A549 (cell line): ENCODE data around the gene ARHGAP12. TPM values are rescaled to one million over a fixed set of nuclear protein-coding genes. Genes with fewer than 3 reads are reported as not detected.

Experiments
- ATAC-seq, 2 experiments: fragments of 200-7000 bp in 1 of 2; fragments of >200 bp in 1 of 2; cut with Nextera tagmentation in 1 of 2; cut with Tn5 transposase in 1 of 2; 3 replicates each; pipeline versions ENCODE4 v1.8.0 to v1.9.1; 2018 to 2020; ENCODE audit warnings: mild to moderate bottlenecking in 1 of 2, moderate library complexity in 1 of 2
- CTCF ChIA-PET: fragments of 300-600 bp; sonication (Branson Sonifier 250); formaldehyde crosslinking; extraction: SDS; loops from one replicate; lab custom pipeline; 2021; ENCODE audit warnings: antibody characterized with exemption, inconsistent platforms; lab: Yijun Ruan, JAX
- POLR2A ChIA-PET: fragments of 350-600 bp; formaldehyde crosslinking; extraction: SDS; loops from one replicate; lab custom pipeline; 2021; ENCODE audit warnings: antibody characterized with exemption, inconsistent platforms; lab: Yijun Ruan, JAX
- DNase-seq, 2 experiments: peaks; one replicate each; pipeline versions ENCODE4 v3.0.0 to v3.0.0-alpha.2; 2011 to 2016; ENCODE audit warnings: low read depth in 1 of 2, low spot score in 1 of 2
- FAIRE-seq: peaks from 2 replicates; lab custom pipeline; 2011; peaks lifted over from hg19 to GRCh38; lab: Jason Lieb, UNC
- H3K27ac ChIP-seq, 2 experiments: fragments of >200 bp; sonication (Bioruptor Twin); formaldehyde crosslinking; 3 replicates each; pipeline ENCODE4 v1.5.1; 2016 to 2017
- H3K4me1 ChIP-seq: fragments of >200 bp; sonication (Bioruptor Twin); formaldehyde crosslinking; 3 replicates; pipeline ENCODE4 v1.6.1; 2016
- H3K4me2 ChIP-seq: fragments of >200 bp; sonication (Bioruptor Twin); formaldehyde crosslinking; 3 replicates; pipeline ENCODE4 v1.6.1; 2016
- H3K4me3 ChIP-seq: fragments of >200 bp; sonication (Bioruptor Twin); formaldehyde crosslinking; 3 replicates; pipeline ENCODE4 v1.5.1; 2016
- H3K9me3 ChIP-seq: fragments of >200 bp; sonication (Bioruptor Twin); formaldehyde crosslinking; 3 replicates; pipeline ENCODE4 v1.6.1; 2016
- BHLHE40 ChIP-seq: IDR thresholded peaks from 2 replicates; pipeline ENCODE4 v1.6.1; 2012; ENCODE audit warnings: low read depth, low read length, inconsistent platforms
- CEBPB ChIP-seq, 2 experiments: fragments of >200 bp in 1 of 2; sonication (Bioruptor Twin) in 1 of 2; formaldehyde crosslinking in 1 of 2; IDR thresholded peaks; 2 replicates each; pipeline ENCODE4 v1.6.1; 2012 to 2016
- ELK1 ChIP-seq: fragments of 150-350 bp; IDR thresholded peaks from 2 replicates; pipeline ENCODE4 v1.6.1; 2014; ENCODE audit warnings: low read depth, mild to moderate bottlenecking, low read length
- FOSL2 ChIP-seq, 2 experiments: fragments of 450-650 bp in 1 of 2; fragments of >200 bp in 1 of 2; sonication (Bioruptor Twin) in 1 of 2; formaldehyde crosslinking; IDR thresholded peaks; 2 replicates each; pipeline versions ENCODE4 v1.5.0 to v1.6.1; 2016 to 2020; ENCODE audit warnings: mild to moderate bottlenecking in 1 of 2, moderate library complexity in 1 of 2
- FOXS1 ChIP-seq: fragments of 250-450 bp; sonication (Bioruptor Pico); IDR thresholded peaks from 2 replicates; pipeline ENCODE4 v1.5.0; 2020; ENCODE audit warnings: mild to moderate bottlenecking, moderate library complexity
- GATA3 ChIP-seq: IDR thresholded peaks from 2 replicates; pipeline ENCODE4 v1.6.1; 2012; ENCODE audit warnings: borderline replicate concordance
- HMGXB4 ChIP-seq: fragments of 250-450 bp; sonication (Bioruptor Pico); IDR thresholded peaks from 2 replicates; pipeline ENCODE4 v1.5.0; 2021; ENCODE audit warnings: mild to moderate bottlenecking, moderate library complexity, borderline replicate concordance
- HOXB13 ChIP-seq: fragments of 250-450 bp; sonication (Bioruptor Pico); IDR thresholded peaks from 2 replicates; pipeline ENCODE4 v1.5.0; 2020; ENCODE audit warnings: low read depth, mild to moderate bottlenecking, moderate library complexity
- JUN ChIP-seq, 2 experiments: fragments of >200 bp; sonication (Bioruptor Twin); formaldehyde crosslinking; IDR thresholded peaks; 2 replicates in 1 of 2; 3 replicates in 1 of 2; pipeline ENCODE4 v1.6.1; 2016 to 2017
- JUNB ChIP-seq: fragments of >200 bp; sonication (Bioruptor Twin); formaldehyde crosslinking; IDR thresholded peaks from 2 replicates; pipeline ENCODE4 v1.6.1; 2016
- KDM5A ChIP-seq: fragments of 200-600 bp; sonication (generic); IDR thresholded peaks from 2 replicates; pipeline ENCODE4 v1.6.1; 2016; ENCODE audit warnings: antibody characterized with exemption, mild to moderate bottlenecking
- MAFK ChIP-seq: fragments of 450-650 bp; IDR thresholded peaks from 2 replicates; pipeline ENCODE4 v1.6.1; 2014; ENCODE audit not compliant: partially characterized antibody
- MAX ChIP-seq: IDR thresholded peaks from 2 replicates; pipeline ENCODE4 v1.6.1; 2012
- MAZ ChIP-seq: fragments of 150-350 bp; IDR thresholded peaks from 2 replicates; pipeline ENCODE4 v1.6.1; 2014; ENCODE audit warnings: antibody characterized with exemption, low read depth, low read length, borderline replicate concordance
- NFE2L2 ChIP-seq: fragments of 150-350 bp; conservative IDR thresholded peaks from 2 replicates; pipeline ENCODE4 v1.6.1; 2014; ENCODE audit warnings: low read length
- NR3C1 ChIP-seq: fragments of >200 bp; sonication (Bioruptor Twin); formaldehyde crosslinking; IDR thresholded peaks from 3 replicates; pipeline ENCODE4 v1.6.1; 2017
- POLR2A ChIP-seq: IDR thresholded peaks from 2 replicates; pipeline ENCODE4 v1.6.1; 2012; ENCODE audit warnings: mild to moderate bottlenecking, low read length
- RARB ChIP-seq: fragments of 250-450 bp; sonication (Bioruptor Pico); IDR thresholded peaks from 2 replicates; pipeline ENCODE4 v1.8.0; 2021; ENCODE audit warnings: mild to moderate bottlenecking, moderate library complexity
- RCOR1 ChIP-seq: fragments of 150-350 bp; IDR thresholded peaks from 2 replicates; pipeline ENCODE4 v1.6.1; 2014; ENCODE audit warnings: antibody characterized with exemption, low read length, low read depth
- RNF2 ChIP-seq: fragments of 200-600 bp; sonication (generic); IDR thresholded peaks from 2 replicates; pipeline ENCODE4 v1.6.1; 2016; ENCODE audit warnings: low read depth, mild to moderate bottlenecking, antibody characterized with exemption, moderate library complexity, borderline replicate concordance
- SMC3 ChIP-seq: fragments of >200 bp; sonication (Bioruptor Twin); formaldehyde crosslinking; IDR thresholded peaks from 3 replicates; pipeline ENCODE4 v1.6.1; 2018; ENCODE audit warnings: inconsistent platforms
- ZC3H11A ChIP-seq: fragments of 450-650 bp; IDR thresholded peaks from 2 replicates; pipeline ENCODE4 v1.6.1; 2014; ENCODE audit warnings: antibody characterized with exemption, mild to moderate bottlenecking
- WGBS: methylation state at CpG from one replicate; pipeline ENCODE4 v1.1.6; 2017; ENCODE audit errors: missing lambda C conversion rate; 5-methylcytosine and 5-hydroxymethylcytosine counted together
- polyA plus RNA-seq, 4 experiments: library from polyadenylated mRNA; depleted of rRNA in 3 of 4; stranded (reverse); fragments of >200 nt; fragmentation: RNase III in 1 of 4; extraction: RNeasy Plus Mini Kit Qiagen cat#74134 plus additional on column Dnase treatment in 1 of 4; gene quantifications; 2 replicates in 3 of 4; 3 replicates in 1 of 4; pipeline ENCODE4 v1.2.3, GENCODE V29; 2011 to 2017
- TF ChIP-seq, protein P1 (sequence below): IDR thresholded peaks from 2 replicates; pipeline ENCODE4 v1.6.1; 2012
- TF ChIP-seq, protein P2 (sequence below): fragments of >200 bp; sonication (Bioruptor Twin); formaldehyde crosslinking; IDR thresholded peaks from 3 replicates; pipeline ENCODE4 v1.6.1; 2016

ARHGAP12 gene
- polyA plus RNA-seq, 2 of the 4 experiments (the other 2 are of a cell fraction) = 22.1 to 49.3 TPM

- H3K4me3 ChIP-seq = no peak overlapping the region
- 82% methylated on average over 4 of the region's 4 CpGs for WGBS
- H3K9me3 ChIP-seq = 0 out of 3 replicates have a peak, but pooled peaks cover 4% of the 10 kb centered on the region
- no peak overlapping the region for H3K27ac ChIP-seq
- ChIA-PET POLR2A (no interaction called here), CTCF (interaction anchor here (0.7 to 1.5 kb wide), 2 partner anchors 9 to 11 kb away, joined by 3 read pairs; no protein-coding TSS in a partner anchor)
- no peak for ATAC-seq
- H3K4me2 ChIP-seq = no peak overlapping the region
- TF ChIP-seq HMGXB4 (CRISPR knock-in tag) (no peak), NFE2L2 (no peak), SMC3 (no peak), HOXB13 (CRISPR knock-in tag) (no peak), MAZ (no peak), JUN (IDR thresholded peaks at IDR 0.05) (no peak), JUNB (no peak)
- TF ChIP-seq, all 56 proteins: peak for 0
- FAIRE-seq = no peak
- DNase-seq = no peak
- peaks cover 12% of the 10 kb centered on the region; the same call in 2 of the 3 replicates for H3K4me1 ChIP-seq
Observed at GRCh38 chr10:31762316-31762715, 166.3 kb downstream of the ARHGAP12 start.

GRCh38 chr10:31761156-31761555 lies 167.5 kb downstream of the ARHGAP12 start:
- CTCF ChIA-PET = interaction anchor here (0.7 to 1.5 kb wide), 4 partner anchors 10 to 47 kb away, joined by 3 read pairs; no protein-coding TSS in a partner anchor
- no peak for TF ChIP-seq RCOR1
- TF ChIP-seq MAFK = peak; percentile 3
- TF ChIP-seq, all 56 proteins: peak for 1
- DNase-seq (no peak), ATAC-seq (no peak), FAIRE-seq (no peak)
- peaks cover 12% of the 10 kb centered on the region; the same call in 2 of the 3 replicates for H3K4me1 ChIP-seq
- POLR2A ChIA-PET = no interaction called here
- H3K27ac ChIP-seq = no peak overlapping the region
- 89% methylated on average over 3 of the region's 3 CpGs for WGBS
- H3K4me2 ChIP-seq = no peak overlapping the region; the same call in 2 of the 3 replicates
- H3K4me3 ChIP-seq = no peak overlapping the region
- H3K9me3 ChIP-seq = 0 out of 3 replicates have a peak, but pooled peaks cover 4% of the 10 kb centered on the region

DNA sequence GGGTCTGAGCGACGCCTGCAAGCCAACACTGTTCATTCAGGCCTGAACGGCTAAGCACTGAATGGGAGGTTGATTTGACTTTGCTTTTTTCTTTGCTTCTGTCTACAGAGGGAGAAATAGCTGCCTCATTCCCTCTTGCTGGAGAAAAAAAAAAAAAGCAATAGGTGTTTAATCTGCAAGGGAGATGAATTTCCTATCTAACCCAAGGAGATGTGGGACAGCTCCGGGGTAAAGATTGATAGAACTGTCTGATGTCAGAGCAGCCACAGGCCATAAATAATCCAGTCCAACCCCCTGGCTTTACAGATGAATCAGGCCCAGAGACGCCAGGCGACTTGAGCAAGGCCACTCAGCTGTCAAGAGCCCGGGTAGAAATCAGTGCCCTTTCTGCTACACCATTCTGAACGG lies 168.0 kb downstream of the ARHGAP12 start:
- ATAC-seq = peak in 1 of 2 experiments; percentile 4; a peak in 1 of 6 replicates
- H3K4me1 ChIP-seq = peaks cover 12% of the 10 kb centered on the region; the same call in 2 of the 3 replicates
- FAIRE-seq = no peak
- 0 out of 3 replicates have a peak, but pooled peaks cover 4% of the 10 kb centered on the region for H3K9me3 ChIP-seq
- no peak for TF ChIP-seq CEBPB (IDR thresholded peaks at IDR 0.05)
- TF ChIP-seq RNF2 = no peak
- TF ChIP-seq FOXS1 = no peak
- POLR2A ChIA-PET = no interaction called here
- CTCF ChIA-PET = interaction anchor here (0.7 to 1.2 kb wide), 2 partner anchors 18 to 48 kb away, joined by 3 read pairs; no protein-coding TSS in a partner anchor
- DNase-seq = no peak
- peak overlapping the region; percentile 45 for H3K4me3 ChIP-seq
- H3K4me2 ChIP-seq = peak overlapping the region; percentile 75
- 60% methylated on average over 8 of the region's 8 CpGs for WGBS
- peak overlapping the region; percentile 60 to 83 for H3K27ac ChIP-seq

DNA sequence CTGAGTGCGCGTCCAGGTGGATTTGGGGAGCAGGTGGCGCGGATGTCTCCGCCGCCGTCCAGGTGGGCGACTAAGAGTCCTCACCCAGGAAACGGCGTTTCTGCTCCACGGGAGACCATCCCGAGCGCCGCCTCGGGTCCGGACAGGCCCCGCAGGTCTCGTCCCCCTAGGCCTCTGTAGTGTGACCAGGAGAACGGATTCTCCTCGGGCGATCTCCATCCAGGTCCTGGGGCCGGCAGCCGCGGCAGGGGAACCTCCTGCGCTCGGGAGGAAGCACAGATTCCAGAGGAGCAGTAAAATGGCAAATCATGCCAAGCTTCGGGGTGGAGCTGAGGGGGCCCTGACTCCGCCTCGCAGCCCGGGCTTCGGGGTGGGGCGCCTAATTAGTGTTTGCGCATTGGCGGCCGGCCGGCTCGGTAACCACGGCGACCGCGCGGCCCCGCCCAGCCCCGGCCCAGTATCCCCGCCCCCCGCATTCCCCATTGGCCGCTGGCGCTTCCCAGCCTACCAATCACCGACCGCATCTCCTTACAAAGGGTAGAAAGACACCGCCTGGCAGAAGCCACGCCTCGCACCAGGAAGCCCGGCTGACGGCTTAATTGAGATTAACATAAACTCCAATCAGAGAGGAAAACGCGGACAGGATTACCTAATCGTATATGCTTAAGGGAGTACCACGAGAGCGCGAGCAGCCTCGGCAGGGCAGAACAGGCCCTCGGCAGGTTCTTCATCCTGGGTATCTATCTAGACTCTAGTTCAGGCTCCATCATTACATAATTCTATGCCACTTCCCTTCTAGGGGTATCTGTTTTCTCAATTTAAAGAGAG lies 168.6 kb downstream of the ARHGAP12 start:
- FAIRE-seq = no peak
- ChIA-PET CTCF (no interaction called here), POLR2A (interaction anchor here (0.6 to 1.0 kb wide), 12 partner anchors 9 to 1008 kb away, joined by 3 to 9 read pairs (median 4); partner anchors contain the start of gene ZNF438)
- peak; percentile 94 to 97 for DNase-seq
- peak; percentile 88 to 96 for ATAC-seq
- H3K4me2 ChIP-seq = peak overlapping the region; percentile 99
- whole genome bisulfite sequencing = under 1% methylated on average over 24 of the region's 63 CpGs
- peaks cover 19% of the 10 kb centered on the region for H3K4me1 ChIP-seq
- peak overlapping the region; percentile 75 to 95 for H3K27ac ChIP-seq
- peak overlapping the region; percentile 64 for H3K4me3 ChIP-seq
- H3K9me3 ChIP-seq = 0 out of 3 replicates have a peak, but pooled peaks cover 4% of the 10 kb centered on the region
- TF ChIP-seq MAFK (no peak), POLR2A (peak; percentile 80), SMC3 (no peak), CEBPB (IDR thresholded peaks at IDR 0.05) (no peak), NR3C1 (no peak), BHLHE40 (no peak), RARB (no peak), MAX (peak; percentile 55), ELK1 (no peak), FOSL2 (IDR thresholded peaks at IDR 0.05) (no peak), FOSL2 (CRISPR knock-in tag; IDR thresholded peaks at IDR 0.05) (no peak), ZC3H11A (no peak), GATA3 (no peak), KDM5A (no peak)
- TF ChIP-seq, protein P1, sequence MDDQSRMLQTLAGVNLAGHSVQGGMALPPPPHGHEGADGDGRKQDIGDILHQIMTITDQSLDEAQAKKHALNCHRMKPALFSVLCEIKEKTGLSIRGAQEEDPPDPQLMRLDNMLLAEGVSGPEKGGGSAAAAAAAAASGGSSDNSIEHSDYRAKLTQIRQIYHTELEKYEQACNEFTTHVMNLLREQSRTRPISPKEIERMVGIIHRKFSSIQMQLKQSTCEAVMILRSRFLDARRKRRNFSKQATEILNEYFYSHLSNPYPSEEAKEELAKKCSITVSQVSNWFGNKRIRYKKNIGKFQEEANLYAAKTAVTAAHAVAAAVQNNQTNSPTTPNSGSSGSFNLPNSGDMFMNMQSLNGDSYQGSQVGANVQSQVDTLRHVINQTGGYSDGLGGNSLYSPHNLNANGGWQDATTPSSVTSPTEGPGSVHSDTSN = no peak
- TF ChIP-seq, protein P2, sequence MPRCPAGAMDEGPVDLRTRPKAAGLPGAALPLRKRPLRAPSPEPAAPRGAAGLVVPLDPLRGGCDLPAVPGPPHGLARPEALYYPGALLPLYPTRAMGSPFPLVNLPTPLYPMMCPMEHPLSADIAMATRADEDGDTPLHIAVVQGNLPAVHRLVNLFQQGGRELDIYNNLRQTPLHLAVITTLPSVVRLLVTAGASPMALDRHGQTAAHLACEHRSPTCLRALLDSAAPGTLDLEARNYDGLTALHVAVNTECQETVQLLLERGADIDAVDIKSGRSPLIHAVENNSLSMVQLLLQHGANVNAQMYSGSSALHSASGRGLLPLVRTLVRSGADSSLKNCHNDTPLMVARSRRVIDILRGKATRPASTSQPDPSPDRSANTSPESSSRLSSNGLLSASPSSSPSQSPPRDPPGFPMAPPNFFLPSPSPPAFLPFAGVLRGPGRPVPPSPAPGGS = peak; percentile 78; the same call in 2 of the 3 replicates
